A172 (cell line): ENCODE data around the gene SPINT2. TPM values are rescaled to one million over a fixed set of nuclear protein-coding genes. Genes with fewer than 3 reads are reported as not detected.

Source experiments
- DNase-seq: peaks from one replicate; pipeline ENCODE4 v3.0.0-alpha.2; 2015; ENCODE audit warnings: low spot score
- total RNA-seq: library from RNA; depleted of rRNA; stranded (reverse); fragments of >200 nt; shearing (Covaris generic); gene quantifications from 2 replicates; pipeline ENCODE4 v1.2.3, GENCODE V29; 2014

The SPINT2 gene
- total RNA-seq, 1 experiment from 2014 or later: 0.60 TPM

GRCh38 chr19:38294090-38294489 is 29.7 kb downstream of the SPINT2 start:
- DNase-seq: no peak

- DNase-seq: peak; percentile 38
Measured at GRCh38 chr19:38298821-38299680, 34.7 kb downstream of the SPINT2 start.

- DNase-seq: peak; percentile 97
Measured at GRCh38 chr19:38303517-38304351, 39.4 kb downstream of the SPINT2 start, which contains the start of gene C19orf33. TSS of gene C19orf33 (plus strand) at chr19:38304251. CDS start at chr19:38304262, 11 bp downstream.

- DNase-seq: no peak
Measured at GRCh38 chr19:38304352-38304865, 40.0 kb downstream of the SPINT2 start.

- peak; percentile 98 for DNase-seq
Measured at GRCh38 chr19:38304866-38305429, 40.6 kb downstream of the SPINT2 start.

GRCh38 chr19:38306236-38306635 is 41.9 kb downstream of the SPINT2 start:
- no peak for DNase-seq

- no peak for DNase-seq
Measured at GRCh38 chr19:38307076-38307475, 42.7 kb downstream of the SPINT2 start.

- no peak for DNase-seq
Measured at GRCh38 chr19:38307597-38307996, 43.2 kb downstream of the SPINT2 start.

- DNase-seq: no peak
Measured at GRCh38 chr19:38308006-38308766, 43.8 kb downstream of the SPINT2 start.

- DNase-seq: no peak
Measured at GRCh38 chr19:38308926-38309614, 44.7 kb downstream of the SPINT2 start.

GRCh38 chr19:38309615-38310278 is 45.4 kb downstream of the SPINT2 start:
- no peak for DNase-seq

- DNase-seq: no peak
Measured at GRCh38 chr19:38310279-38310670, 45.9 kb downstream of the SPINT2 start.

GRCh38 chr19:38310986-38311385 is 46.6 kb downstream of the SPINT2 start:
- no peak for DNase-seq

- DNase-seq: peak; percentile 97
Measured at GRCh38 chr19:38315657-38316476, 51.5 kb downstream of the SPINT2 start, which contains the start of gene YIF1B. TSS of gene YIF1B (minus strand) at chr19:38315947. CDS start at chr19:38315917, 30 bp downstream.

- DNase-seq: no peak
Measured at GRCh38 chr19:38316477-38317067, 52.2 kb downstream of the SPINT2 start.

- no peak for DNase-seq
Measured at GRCh38 chr19:38317104-38317612, 52.8 kb downstream of the SPINT2 start.

- DNase-seq: no peak
Measured at GRCh38 chr19:38318660-38319059, 54.3 kb downstream of the SPINT2 start.
